Stimulated activated CD4-positive, alpha-beta T cell treated with anti-CD3 and anti-CD28 coated beads, Interleukin-12 subunit alpha, Interleukin-12 subunit beta, amount 100 ng/mL, for 24 hours (primary cell): ENCODE measurements around the gene ARAP1.

Experiments
- DNase-seq, 2 experiments: peaks; one replicate each; pipeline ENCODE4 v3.0.0-alpha.2; 2020; ENCODE audit warnings: low read depth in 2 of 2

Gene ARAP1

GRCh38 chr11:72762641-72763304, 10.6 kb upstream of the ARAP1 start:
- DNase-seq: no peak

DNA sequence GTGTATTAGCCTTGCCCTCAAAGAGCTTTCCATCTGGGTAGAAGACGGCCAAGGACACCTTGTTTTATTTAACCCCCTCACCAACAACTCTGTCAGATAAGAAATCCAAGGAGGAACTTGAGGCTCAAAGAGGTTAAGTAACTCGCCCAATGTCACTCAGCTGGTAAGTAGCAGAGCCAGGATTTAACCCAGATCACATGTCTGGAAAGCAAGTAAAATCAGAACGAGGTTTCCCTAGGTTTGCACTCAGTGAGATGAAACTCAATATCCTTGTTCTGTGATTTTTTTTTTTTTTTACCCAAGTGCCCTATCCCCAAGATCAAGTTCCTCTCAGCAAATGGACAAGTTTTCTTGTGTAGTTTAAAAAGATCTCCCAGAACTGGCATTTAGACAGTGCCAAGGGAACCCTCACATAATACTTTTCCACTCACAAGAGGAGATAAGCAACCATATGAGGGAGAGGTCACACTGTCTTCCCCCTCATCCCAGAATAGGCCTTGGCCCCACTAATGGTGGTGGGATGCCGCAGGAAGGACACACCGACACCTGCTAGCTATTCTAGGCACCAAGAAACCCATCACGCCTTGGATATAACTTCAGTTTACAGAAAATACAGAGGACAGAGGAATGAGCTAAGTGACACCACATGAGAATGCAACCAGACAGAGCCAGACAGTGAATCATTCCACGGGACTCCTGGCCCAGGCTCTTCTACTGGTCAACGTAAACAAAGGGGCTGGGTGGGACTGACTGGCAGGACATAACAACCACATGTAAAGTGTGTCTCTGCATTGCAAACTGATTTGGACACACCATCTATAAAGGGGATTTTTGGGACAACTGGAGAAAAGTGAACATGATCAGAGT, 8.6 kb upstream of the ARAP1 start:
- no peak for DNase-seq

GRCh38 chr11:72759468-72759985, 7.3 kb upstream of the ARAP1 start:
- no peak for DNase-seq

DNA sequence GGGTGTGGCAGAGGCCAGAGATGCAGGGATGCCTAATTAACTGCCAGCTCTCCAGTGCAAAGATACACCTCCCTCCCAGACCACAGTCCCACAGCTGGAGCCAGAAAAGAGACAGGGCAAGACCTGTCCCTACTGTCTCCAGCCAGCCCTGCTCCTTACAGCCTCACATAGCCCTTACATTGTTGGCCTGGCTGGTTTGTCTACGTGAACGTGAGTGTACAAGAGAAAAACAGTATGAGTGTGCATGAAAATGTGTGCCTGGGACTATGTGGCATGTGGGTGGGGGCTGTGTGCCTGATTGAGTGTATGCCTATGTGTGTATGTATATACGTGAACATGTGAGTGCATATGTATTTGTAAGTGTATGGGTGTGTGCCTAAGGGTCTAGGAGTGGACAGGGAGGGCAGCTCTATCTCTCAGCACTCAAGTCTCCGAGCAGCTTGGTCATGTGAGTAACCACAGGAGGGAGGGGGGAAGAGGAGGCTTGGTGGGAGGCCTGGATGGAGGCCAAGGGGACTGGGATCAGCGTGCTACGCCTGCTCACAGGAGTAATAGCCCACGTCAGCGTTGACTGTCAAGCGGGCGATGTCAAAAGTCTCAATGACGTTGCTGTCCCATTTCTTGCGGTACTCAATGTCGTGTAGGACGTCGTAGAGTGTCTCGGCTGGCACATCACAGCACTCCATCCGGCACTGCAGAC, 6.6 kb upstream of the ARAP1 start:
- no peak for DNase-seq

DNA sequence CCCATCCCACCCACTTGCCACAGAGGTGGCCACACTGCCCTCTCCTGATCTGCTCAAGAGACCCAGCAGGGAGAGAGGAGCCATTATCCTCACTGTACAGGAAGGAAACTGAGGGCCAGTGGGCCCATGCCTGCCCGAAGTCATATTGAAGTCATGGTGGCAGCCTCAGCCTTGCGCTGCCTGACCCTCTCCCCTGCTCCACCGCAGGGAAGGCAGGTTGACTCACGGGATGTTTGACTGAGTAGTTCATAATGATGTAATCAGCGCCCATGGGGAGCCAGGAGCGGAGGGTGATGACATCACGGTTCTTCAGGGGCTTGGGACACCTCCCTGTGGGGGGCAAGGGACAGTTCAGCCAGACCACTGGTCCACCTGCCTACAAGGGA, 6.1 kb upstream of the ARAP1 start:
- no peak for DNase-seq

- DNase-seq: no peak
Measured at GRCh38 chr11:72755713-72756285, 3.6 kb upstream of the ARAP1 start.

DNA sequence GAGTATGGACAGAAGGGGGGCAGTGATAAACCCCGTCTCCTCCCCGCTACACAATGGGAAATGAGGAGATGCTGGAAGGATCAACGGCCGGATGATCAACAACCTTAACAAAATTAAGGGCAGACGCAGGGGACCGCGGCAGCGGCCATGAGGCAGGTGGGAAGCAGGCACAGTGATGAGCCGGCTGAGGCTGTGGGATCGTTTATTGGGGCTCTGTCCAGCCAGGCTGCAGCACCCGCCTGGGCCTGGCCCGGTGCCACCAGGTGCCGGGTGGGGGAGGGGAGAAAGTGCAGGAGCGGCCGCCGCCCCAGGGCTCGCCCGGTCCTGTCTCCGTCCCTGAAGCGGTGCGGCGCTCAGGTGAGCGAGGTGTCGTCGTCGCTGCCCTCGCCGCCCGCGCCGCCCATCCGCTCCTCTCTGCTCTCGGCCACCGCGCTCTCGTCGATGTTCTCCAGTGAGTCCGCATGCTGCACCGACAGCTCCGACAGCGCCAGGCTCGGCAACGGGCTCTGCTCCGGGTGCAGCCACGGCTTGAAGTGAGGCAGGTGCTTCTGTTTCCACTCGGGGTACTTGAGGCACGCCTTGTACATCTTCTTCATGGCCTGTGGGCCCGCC, 2.4 kb upstream of the ARAP1 start:
- no peak for DNase-seq

- DNase-seq: no peak
Measured at GRCh38 chr11:72754149-72754543, 1.9 kb upstream of the ARAP1 start.

GRCh38 chr11:72753341-72754148, 1.3 kb upstream of the ARAP1 start:
- DNase-seq: no peak

GRCh38 chr11:72751116-72752087, 806 bp downstream of the ARAP1 start:
- no peak for DNase-seq

DNA sequence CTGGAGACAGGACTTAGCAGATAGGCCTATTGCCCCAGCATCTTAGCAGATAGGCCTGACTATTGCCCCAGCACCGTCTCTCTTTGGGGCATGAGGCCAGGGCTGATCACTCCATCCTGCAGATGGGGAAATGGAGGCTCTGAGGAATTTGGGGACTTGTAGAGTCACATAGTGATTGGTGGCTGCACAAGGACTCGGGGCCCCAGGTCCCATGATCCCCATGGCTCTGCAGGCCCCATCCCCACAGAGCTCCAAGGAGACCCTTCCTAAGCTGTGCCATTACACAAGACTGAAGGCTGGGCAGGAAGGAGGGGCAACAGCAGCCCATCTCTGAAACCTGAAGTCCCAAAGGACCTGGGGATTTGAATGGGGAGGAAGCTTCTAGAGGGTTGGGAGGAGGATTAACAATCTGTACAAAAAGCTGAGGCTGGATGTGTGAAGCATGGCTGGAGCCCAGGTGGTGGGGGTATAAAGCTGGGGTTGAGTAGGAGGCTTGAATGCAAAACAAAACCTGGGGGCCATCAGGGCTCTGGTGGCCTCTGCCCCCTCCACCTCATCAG, 1.6 kb downstream of the ARAP1 start:
- no peak for DNase-seq

DNA sequence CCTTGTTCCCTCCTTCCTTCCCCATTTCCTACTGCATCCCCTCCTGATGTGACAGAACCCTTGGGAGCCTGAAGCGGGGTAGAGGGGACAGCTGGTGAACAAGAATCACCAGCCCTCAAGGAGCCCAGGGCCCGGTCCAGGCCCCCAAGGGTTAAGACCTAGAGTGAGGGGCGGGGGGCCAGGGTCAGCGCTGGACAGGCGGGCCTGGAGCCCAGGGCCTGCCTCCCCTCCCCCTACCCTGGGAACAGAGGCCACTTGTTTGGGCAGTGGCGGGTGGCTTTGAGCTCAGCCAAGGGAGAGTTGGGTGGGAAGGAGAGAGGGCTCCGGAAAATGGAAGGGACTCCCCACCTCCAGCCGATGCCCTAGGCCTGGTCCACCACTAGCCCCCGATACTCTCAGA, 2.1 kb downstream of the ARAP1 start:
- DNase-seq: no peak

- no peak for DNase-seq
Measured at GRCh38 chr11:72747289-72747855, 4.8 kb downstream of the ARAP1 start.

- no peak for DNase-seq
Measured at GRCh38 chr11:72746821-72747220, 5.4 kb downstream of the ARAP1 start.

GRCh38 chr11:72745925-72746550, 6.2 kb downstream of the ARAP1 start:
- no peak for DNase-seq

GRCh38 chr11:72745511-72745910, 6.7 kb downstream of the ARAP1 start:
- DNase-seq: no peak

- no peak for DNase-seq
Measured at GRCh38 chr11:72744474-72744873, 7.7 kb downstream of the ARAP1 start.
